Tibial nerve (tissue), 4 donors: Measurements from ENCODE around the gene FAM221B. TPM values are rescaled to one million over a fixed set of nuclear protein-coding genes. Genes with fewer than 3 reads are reported as not detected.
A peak's percentile ranks its signal among the peaks of the same experiment; 100 is the strongest.

Source experiments
- DNase-seq, 2 donors: peaks; one replicate each; pipeline ENCODE4 v3.0.0-alpha.2; 2019; ENCODE audit warnings: low spot score in 2 of 2
- H3K27ac ChIP-seq, 4 donors: fragments of 200-600 bp; sonication (generic) in 3 of 4; one replicate each; pipeline ENCODE4 v1.5.1; 2017 to 2019; ENCODE audit warnings: mild to moderate bottlenecking in 1 of 4
- H3K27me3 ChIP-seq, 2 donors: fragments of 200-600 bp; sonication (generic) in 1 of 2; one replicate each; pipeline versions ENCODE4 v1.5.1 to v1.6.0; 2017 to 2019
- H3K36me3 ChIP-seq, 3 donors: fragments of 200-600 bp; sonication (generic); one replicate each; pipeline ENCODE4 v1.5.1; 2018 to 2019
- H3K4me1 ChIP-seq, 4 donors: fragments of 200-600 bp; sonication (generic) in 3 of 4; one replicate each; pipeline ENCODE4 v1.5.1; 2017 to 2019
- H3K4me3 ChIP-seq, 4 donors: fragments of 200-600 bp; sonication (generic) in 3 of 4; one replicate each; pipeline ENCODE4 v1.5.1; 2017 to 2019; ENCODE audit warnings: mild to moderate bottlenecking in 1 of 4, moderate library complexity in 1 of 4
- H3K9me3 ChIP-seq, 4 donors: fragments of 200-600 bp; sonication (generic) in 3 of 4; one replicate each; pipeline ENCODE4 v1.5.1; 2017 to 2019
- EP300 ChIP-seq, 2 donors: sonication (generic); formaldehyde crosslinking; IDR thresholded peaks; one replicate each; pipeline ENCODE4 v1.6.1; 2017; ENCODE audit warnings: antibody characterized with exemption in 2 of 2, mild to moderate bottlenecking in 1 of 2
- POLR2A ChIP-seq, 2 donors: fragments of 450-650 bp; IDR thresholded peaks; one replicate each; pipeline ENCODE4 v1.6.1; 2017; ENCODE audit warnings: antibody characterized with exemption in 2 of 2, mild to moderate bottlenecking in 2 of 2, moderate library complexity in 2 of 2
- WGBS, 2 donors: methylation state at CpG; one replicate each; pipeline ENCODE4 v1.1.5; 2018; 5-methylcytosine and 5-hydroxymethylcytosine counted together
- total RNA-seq, 4 donors: library from RNA; depleted of rRNA; stranded (reverse); fragments of >200 nt; gene quantifications; one replicate each; pipeline ENCODE4 v1.1.0, GENCODE V29; 2016
- TF ChIP-seq, protein P1 (sequence below), 5 experiments: fragments of 200-600 bp in 3 of 5; fragments of 450-650 bp in 2 of 5; sonication (generic) in 3 of 5; IDR thresholded peaks; one replicate each; pipeline ENCODE4 v1.5.1; 2016 to 2019; ENCODE audit warnings: antibody characterized with exemption in 5 of 5, mild to moderate bottlenecking in 3 of 5, moderate library complexity in 2 of 5

Gene FAM221B
- total RNA-seq, 4 donors from 2014 or later, result not detected

DNA sequence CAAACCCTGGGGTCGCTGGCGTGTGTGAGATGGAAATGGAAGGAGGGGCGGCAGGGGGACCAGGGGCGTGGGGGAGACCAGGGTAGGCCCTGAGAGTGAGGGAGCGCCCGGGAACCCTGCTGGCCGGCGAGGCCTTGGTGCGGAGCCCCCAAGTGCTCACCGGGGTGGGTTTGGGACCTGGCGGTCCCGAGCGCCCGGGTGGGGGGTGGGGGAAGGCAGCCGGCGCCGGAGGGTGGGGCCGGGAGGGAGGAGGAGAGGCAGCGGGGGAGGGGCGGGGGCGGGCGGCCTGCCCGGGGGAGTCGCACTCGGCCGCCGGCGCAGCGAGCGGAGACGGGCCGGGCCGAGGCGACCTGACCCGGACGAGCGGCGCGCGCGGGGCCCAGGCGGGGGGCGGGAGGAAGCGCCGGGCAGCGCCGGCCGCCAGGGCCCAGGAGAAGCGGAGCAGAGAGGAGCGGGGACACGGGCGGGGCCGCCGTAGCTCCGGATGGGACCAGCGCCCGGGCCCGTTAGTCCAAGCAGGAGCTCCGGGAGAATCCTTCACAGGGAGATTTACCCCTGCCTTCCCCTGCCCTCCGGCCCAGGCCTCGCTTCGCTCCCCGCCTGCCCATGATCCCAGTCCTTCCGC is 37.1 kb downstream of the FAM221B start, which contains the start of gene NPR2:
Gene NPR2 (plus strand): TSS at position 295 of the 625 bp plus-strand sequence. CDS start 818 bp downstream, outside the sequence.
- no peaks in the 10 kb centered on the region for H3K27me3 ChIP-seq
- H3K36me3 ChIP-seq, result no peaks in the 10 kb centered on the region
- H3K9me3 ChIP-seq, result no peaks in the 10 kb centered on the region
- 5 to 17% methylated on average over 19 to 40 of the region's 64 CpGs for WGBS, 2 donors
- peak within 1 kb of the TSS; percentile 52 to 91 (median 70) for H3K27ac ChIP-seq
- H3K4me1 ChIP-seq, result peaks cover 0 to 49% (median 26%) of the 10 kb centered on the region in 4 donors
- DNase-seq, result no peak
- H3K4me3 ChIP-seq, result peak within 1 kb of the TSS; percentile 41 to 69 (median 50)
- no peak for TF ChIP-seq EP300 (IDR thresholded peaks at IDR 0.05)
- peak in 1 of 2 donors; percentile 23 for TF ChIP-seq POLR2A (IDR thresholded peaks at IDR 0.05)
- TF ChIP-seq, protein P1, sequence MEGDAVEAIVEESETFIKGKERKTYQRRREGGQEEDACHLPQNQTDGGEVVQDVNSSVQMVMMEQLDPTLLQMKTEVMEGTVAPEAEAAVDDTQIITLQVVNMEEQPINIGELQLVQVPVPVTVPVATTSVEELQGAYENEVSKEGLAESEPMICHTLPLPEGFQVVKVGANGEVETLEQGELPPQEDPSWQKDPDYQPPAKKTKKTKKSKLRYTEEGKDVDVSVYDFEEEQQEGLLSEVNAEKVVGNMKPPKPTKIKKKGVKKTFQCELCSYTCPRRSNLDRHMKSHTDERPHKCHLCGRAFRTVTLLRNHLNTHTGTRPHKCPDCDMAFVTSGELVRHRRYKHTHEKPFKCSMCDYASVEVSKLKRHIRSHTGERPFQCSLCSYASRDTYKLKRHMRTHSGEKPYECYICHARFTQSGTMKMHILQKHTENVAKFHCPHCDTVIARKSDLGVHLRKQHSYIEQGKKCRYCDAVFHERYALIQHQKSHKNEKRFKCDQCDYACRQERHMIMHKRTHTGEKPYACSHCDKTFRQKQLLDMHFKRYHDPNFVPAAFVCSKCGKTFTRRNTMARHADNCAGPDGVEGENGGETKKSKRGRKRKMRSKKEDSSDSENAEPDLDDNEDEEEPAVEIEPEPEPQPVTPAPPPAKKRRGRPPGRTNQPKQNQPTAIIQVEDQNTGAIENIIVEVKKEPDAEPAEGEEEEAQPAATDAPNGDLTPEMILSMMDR (IDR thresholded peaks at IDR 0.05), result peak in 1 of 5 experiments; percentile 31

DNA sequence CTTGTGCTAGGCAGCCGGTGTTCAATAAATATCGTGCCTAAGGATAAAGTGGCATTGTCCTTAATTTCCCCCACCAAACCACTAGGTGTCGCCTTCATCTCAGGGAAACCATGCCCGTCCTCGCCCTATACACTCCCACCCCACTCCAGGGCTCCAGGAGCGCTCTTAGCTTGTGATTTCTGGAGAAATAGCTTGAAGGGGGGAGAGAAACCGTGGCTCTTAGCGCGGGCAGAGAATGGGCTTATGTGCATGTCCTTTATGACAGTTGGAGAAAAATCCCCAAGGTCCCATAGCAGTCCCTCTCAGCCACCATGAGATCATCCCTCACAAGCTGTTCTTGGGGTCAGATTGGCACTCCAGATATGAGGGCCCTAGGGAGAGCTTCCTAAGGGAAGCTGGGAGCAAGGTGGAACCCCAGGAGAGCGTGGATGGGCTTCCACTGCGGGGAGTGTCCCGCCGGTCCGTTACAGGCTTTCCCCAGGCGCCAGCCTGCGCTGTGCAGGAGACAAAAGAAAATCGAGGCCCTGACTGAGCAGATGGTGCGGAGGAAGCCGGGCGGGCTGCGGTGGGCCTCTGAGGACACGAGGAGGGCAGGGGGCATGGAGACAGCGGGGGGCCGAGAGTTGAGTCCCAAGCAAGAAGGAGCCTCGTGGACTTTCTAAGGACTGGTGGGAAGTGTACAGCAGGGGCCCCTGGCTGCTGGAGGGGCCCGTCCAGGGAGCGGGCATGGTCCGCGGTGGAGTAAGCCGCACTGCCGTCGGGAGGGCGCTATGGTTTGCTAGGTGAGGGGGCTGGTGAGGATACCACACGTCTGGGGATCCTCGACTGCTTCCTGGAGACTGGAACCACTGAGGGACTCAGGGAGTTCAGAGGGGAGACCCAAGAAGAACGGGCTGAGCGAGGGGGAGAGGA is 37.9 kb downstream of the FAM221B start:
- TF ChIP-seq, protein P1 (IDR thresholded peaks at IDR 0.05), result peak; percentile 82 to 91 (median 87)
- TF ChIP-seq EP300 (IDR thresholded peaks at IDR 0.05), result no peak
- no peaks in the 10 kb centered on the region for H3K9me3 ChIP-seq
- peak overlapping the region; percentile 52 to 91 (median 70) for H3K27ac ChIP-seq
- 31 to 33% methylated on average over 37 of the region's 37 CpGs for WGBS, 2 donors
- H3K36me3 ChIP-seq, result no peaks in the 10 kb centered on the region
- H3K4me1 ChIP-seq, result peaks cover 0 to 49% (median 26%) of the 10 kb centered on the region in 4 donors
- DNase-seq, result peak; percentile 45 to 78
- H3K4me3 ChIP-seq, result peak overlapping the region; percentile 30 to 69 (median 46)
- no peaks in the 10 kb centered on the region for H3K27me3 ChIP-seq

DNA sequence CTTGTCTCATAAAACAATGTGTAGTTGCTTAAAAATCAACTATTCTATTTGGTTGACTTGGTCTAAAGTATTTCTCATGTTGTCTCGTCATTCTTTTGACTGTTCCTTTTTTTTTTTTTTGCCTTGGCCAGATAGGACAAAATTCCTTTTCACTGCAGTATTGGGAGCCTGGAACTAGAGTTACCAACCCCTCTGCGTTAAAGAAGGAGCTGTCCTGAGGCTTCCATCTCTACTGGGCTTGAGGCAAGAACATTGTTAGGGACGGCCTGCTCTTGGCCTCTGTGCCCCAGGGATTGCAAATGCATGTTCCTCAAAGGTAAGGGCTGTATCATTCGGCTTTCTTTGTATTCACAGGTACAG is 38.5 kb downstream of the FAM221B start:
- Histone ChIP-seq H3K36me3 (no peaks in the 10 kb centered on the region), H3K9me3 (no peaks in the 10 kb centered on the region), H3K4me1 (peaks cover 0 to 44% (median 26%) of the 10 kb centered on the region in 4 donors), H3K27me3 (no peaks in the 10 kb centered on the region), H3K27ac (no peak overlapping the region), H3K4me3 (no peak overlapping the region)
- TF ChIP-seq POLR2A (IDR thresholded peaks at IDR 0.05), result no peak
- TF ChIP-seq, protein P1 (IDR thresholded peaks at IDR 0.05), result no peak
- no peak for TF ChIP-seq EP300 (IDR thresholded peaks at IDR 0.05)
- 29 to 30% methylated on average over 4 of the region's 4 CpGs for WGBS, 2 donors
- no peak for DNase-seq

DNA sequence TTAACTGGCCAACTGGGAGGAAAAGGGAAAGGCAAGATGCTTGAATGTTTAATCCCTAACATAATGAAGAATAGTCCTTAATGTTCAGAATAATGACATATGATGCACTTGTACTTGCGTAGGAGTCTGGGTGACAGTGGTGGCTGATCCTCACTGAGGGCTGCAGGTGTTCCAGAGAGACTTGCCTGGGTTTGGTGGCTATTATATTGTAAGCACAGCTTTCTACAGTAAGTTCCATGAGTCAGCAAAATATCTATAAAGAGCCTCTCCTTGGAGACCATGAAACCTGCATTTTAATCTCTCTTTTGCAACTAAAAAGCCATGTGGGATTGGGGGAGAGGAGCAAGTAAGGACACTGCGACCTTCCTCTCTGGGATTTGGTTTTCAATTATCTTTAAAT is 39.0 kb downstream of the FAM221B start:
- H3K4me1 ChIP-seq, result peaks cover 0 to 39% (median 26%) of the 10 kb centered on the region in 4 donors
- H3K36me3 ChIP-seq, result no peaks in the 10 kb centered on the region
- whole genome bisulfite sequencing, 2 donors, result 82 to 92% methylated on average over 2 of the region's 2 CpGs
- no peaks in the 10 kb centered on the region for H3K9me3 ChIP-seq
- H3K4me3 ChIP-seq, result no peak overlapping the region
- no peaks in the 10 kb centered on the region for H3K27me3 ChIP-seq
- H3K27ac ChIP-seq, result no peak overlapping the region
- no peak for DNase-seq
- no peak for TF ChIP-seq EP300 (IDR thresholded peaks at IDR 0.05)
- TF ChIP-seq, protein P1 (IDR thresholded peaks at IDR 0.05), result no peak
- no peak for TF ChIP-seq POLR2A (IDR thresholded peaks at IDR 0.05)

DNA sequence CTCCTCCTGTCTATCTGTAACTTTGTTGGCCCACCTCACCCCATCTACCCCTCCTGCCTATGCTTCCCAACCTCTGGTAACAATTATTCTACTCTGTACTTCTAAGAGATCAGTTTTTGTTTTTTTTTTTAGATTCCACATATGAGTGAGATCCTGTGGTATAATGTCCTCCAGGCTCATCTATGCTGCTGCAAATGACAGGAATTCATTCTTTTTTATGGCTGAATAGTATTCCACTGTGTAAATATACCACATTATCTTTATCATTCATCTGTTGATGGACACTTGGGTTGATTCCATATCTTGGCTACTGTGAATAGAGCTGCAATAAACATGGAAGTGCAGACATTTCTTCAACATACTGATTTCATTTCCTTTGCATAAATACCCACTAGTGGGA is 45.1 kb downstream of the FAM221B start:
- Histone ChIP-seq H3K27ac (no peak overlapping the region), H3K4me1 (no peaks in the 10 kb centered on the region), H3K27me3 (no peaks in the 10 kb centered on the region), H3K36me3 (no peaks in the 10 kb centered on the region), H3K4me3 (no peak overlapping the region), H3K9me3 (no peaks in the 10 kb centered on the region)
- DNase-seq, result no peak
- TF ChIP-seq EP300 (IDR thresholded peaks at IDR 0.05) (no peak), POLR2A (IDR thresholded peaks at IDR 0.05) (no peak)
- TF ChIP-seq, protein P1 (IDR thresholded peaks at IDR 0.05), result no peak
